Stimulated activated CD8-positive, alpha-beta memory T cell treated with anti-CD3 and anti-CD28 coated beads, Interleukin-15, amount 100 ng/mL, for 24 hours (primary cell): Measurements from ENCODE around the gene CEP192.

Experiments used
- DNase-seq: peaks from one replicate; pipeline ENCODE4 v3.0.0-alpha.2; 2020; ENCODE audit warnings: low read depth

Gene CEP192

GRCh38 chr18:13139885-13140450 is 148.8 kb downstream of the CEP192 start:
- no peak for DNase-seq

GRCh38 chr18:13141209-13141608 is 150.0 kb downstream of the CEP192 start:
- DNase-seq: no peak

GRCh38 chr18:13145636-13146190 is 154.6 kb downstream of the CEP192 start:
- no peak for DNase-seq

- DNase-seq: no peak
Measured at GRCh38 chr18:13147130-13147529, 156.0 kb downstream of the CEP192 start.

GRCh38 chr18:13151656-13152055 is 160.5 kb downstream of the CEP192 start:
- DNase-seq: no peak

GRCh38 chr18:13158428-13158827 is 167.3 kb downstream of the CEP192 start:
- no peak for DNase-seq

GRCh38 chr18:13159579-13159978 is 168.4 kb downstream of the CEP192 start:
- DNase-seq: no peak

- no peak for DNase-seq
Measured at GRCh38 chr18:13161276-13161899, 170.2 kb downstream of the CEP192 start.

GRCh38 chr18:13163167-13163927 is 172.2 kb downstream of the CEP192 start:
- DNase-seq: no peak

GRCh38 chr18:13164406-13164805 is 173.2 kb downstream of the CEP192 start:
- DNase-seq: no peak

GRCh38 chr18:13165636-13166423 is 174.7 kb downstream of the CEP192 start:
- no peak for DNase-seq

GRCh38 chr18:13173578-13174145 is 182.5 kb downstream of the CEP192 start:
- no peak for DNase-seq
